Activated CD4-positive, CD25-positive, alpha-beta regulatory T cell treated with anti-CD3 and anti-CD28 coated beads, Interleukin-2, amount 50 U/mL, for 16 hours (primary cell): ENCODE measurements around the gene USP49.

ENCODE experiments used
- DNase-seq: peaks from one replicate; pipeline ENCODE4 v3.0.0-alpha.2; 2020; ENCODE audit warnings: low read depth, low spot score

The USP49 gene

DNA sequence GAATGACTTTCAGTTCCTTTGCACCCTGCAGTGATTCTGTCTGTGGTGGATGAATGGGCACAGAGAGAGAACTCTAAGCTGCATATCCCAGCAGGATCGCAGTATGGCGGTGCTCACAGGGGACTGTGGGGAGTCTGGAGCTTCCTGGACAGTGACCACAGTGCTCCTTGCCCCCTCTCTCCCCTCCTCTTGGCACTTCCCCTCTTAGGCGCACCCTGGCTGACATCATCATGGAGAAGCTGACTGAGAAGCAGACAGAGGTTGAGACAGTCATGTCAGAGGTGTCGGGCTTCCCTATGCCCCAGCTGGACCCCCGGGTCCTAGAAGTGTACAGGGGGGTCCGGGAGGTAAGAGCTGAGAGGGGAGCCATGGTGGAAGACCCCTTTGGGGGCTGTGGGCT lies 34.7 kb upstream of the USP49 start:
- DNase-seq: no peak

DNA sequence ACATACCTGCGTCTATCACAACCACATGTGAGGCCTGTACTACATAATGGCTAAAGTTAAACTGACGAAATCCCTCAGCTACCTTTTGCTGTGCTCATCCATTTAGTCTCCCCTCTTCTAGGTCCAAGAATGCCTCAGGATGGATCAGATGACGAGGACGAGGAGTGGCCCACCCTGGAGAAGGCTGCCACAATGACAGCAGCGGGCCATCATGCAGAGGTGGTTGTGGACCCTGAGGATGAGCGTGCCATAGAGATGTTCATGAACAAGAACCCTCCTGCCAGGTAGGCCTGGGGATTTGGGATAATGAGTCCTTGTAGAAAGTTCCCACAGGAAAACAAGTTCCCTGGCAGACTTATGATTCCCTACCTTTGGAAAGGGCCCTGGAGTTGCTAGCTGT lies 32.1 kb upstream of the USP49 start:
- no peak for DNase-seq

DNA sequence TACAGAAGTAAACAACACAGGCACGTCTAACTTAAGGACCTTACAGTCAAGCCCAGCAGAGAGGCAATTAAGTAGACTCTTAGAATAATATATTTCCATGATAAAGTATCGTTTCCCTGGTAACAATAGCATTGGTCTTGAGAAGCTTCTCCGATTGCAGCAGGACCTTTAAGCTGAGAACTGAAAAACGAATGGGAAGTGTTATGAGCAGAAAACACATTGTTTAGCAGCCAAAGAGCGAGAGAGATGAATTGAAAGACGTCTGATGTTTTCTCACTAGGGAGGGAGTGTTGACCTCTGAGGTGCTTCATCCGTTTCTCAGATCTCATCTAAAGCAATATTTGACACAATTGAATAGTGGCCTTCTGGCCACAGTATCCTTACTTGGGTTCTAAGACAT lies 27.0 kb upstream of the USP49 start:
- DNase-seq: no peak

DNA sequence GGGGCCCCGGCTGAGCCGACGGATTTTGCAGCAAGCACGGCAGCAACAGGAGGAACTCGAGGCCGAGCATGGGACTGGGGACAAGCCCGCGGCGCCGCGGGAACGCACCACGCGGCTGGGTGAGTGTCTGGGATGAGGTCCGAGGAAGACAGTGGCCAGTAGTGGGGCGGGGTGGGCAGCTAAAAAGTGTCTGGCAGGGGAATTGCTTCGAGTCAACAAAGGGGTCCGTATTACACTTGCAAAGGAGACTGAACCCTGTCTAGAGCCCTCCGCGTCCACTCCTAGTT lies 26.5 kb upstream of the USP49 start:
- no peak for DNase-seq

DNA sequence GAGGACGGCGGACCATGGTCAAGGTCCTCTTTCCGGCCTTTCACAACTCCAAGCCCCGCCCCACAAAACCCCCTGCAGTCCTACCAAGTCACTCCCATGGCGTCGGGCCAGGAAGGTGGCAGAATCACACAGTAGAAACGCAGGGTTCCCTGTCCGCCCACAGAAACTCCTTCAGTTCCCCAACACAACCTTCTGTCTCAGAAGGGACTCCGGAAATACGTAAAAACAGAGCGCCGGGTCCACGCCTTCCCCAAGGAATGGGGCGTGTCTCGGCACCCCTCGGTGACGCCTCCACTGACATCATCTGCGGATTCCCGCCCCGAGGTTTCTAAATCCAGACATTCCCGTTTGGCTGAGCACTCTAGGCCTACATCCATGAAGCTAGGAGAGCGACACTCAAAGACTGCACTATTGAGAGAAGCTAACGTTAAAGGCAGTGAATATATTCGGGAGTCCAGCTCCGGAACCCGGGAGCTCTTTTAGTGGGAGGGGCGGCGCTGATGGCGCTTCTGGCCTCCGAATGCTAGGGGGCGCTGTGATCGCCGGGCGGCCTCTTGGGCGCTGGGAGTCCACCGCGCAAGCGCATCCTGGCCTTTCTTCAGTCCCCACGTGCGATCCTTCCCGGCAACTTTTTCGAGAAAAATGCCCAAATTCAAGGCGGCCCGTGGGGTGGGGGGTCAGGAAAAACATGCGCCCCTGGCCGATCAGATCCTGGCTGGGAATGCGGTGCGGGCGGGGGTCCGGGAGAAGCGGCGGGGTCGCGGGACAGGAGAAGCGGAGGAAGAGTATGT lies 25.9 kb upstream of the USP49 start, which contains the start of the genes BYSL and MED20:
Gene BYSL (plus strand): TSS at position 579 of the 791 bp plus-strand sequence. CDS start 64 bp downstream, at position 643.
Gene MED20 (minus strand): TSS at position 219 of the 791 bp plus-strand sequence. CDS start 121 bp downstream, at position 98.
- peak; percentile 93 for DNase-seq

DNA sequence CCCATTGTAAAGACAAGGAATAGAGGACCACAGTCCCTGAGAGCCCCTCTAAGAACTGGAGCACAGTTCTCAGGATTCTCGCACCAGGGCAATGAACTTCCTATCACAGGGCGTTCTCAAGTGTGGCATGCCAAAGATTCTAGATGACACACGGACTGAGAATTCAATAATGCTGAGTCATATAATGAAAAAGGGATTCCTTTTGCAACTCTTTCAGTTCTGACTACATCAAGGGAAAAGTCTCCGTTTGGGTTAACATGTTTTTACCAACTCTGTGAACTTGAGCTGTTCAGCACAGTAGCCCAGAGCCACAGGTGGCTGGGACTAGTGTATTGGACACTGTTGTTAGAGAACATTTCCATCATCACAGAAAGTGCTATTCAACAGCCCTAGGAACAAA lies 22.4 kb upstream of the USP49 start:
- no peak for DNase-seq

DNA sequence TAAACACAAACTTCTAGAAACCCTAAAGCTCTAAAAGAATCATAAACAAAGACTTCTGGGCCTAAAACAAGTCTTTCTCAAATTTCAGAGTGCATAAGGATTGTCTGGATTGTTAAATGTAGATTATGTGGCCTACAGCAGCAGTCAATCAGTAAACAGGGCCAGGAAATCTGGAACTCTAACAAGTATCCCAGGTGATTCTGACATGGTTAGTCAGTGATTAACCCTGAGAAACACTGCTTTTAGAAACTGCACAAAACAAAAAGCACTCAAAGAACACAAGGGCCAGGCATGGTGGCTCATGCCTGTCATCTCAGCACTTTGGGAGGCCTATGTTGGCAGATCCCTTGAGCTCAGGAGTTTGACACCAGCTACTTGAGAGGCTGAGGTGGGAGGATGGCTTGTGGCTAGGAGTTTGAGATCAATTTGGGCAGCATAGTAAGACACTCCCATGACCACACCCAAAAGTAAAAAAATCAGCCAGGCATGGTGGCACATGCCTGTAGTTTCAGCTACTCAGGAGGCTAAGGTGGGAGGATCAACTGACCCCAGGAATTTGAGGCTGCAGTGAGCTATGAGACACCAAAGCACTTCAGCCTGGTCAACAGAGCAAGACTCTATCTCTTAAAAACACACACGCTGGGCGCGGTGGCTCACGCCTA lies 19.8 kb upstream of the USP49 start:
- no peak for DNase-seq

DNA sequence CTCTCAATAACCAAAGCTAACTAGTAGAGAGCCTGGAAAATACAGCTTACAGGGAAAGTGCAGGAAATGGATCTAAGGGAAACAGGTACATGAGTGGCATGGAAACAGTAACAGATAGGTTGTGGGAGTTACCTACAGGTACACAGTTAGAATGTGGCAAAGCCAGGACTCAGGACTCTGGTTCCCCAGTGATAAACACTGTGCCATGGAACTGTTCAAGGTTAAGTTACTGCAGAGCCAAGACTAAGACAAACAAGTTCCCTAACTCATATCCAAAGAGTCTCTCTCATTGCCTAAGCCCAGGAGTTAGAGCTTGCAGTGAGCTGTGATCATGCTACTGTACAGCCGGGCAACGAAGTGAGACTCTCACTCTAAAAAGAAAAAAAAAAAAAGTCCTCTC lies 19.2 kb upstream of the USP49 start:
- DNase-seq: no peak

DNA sequence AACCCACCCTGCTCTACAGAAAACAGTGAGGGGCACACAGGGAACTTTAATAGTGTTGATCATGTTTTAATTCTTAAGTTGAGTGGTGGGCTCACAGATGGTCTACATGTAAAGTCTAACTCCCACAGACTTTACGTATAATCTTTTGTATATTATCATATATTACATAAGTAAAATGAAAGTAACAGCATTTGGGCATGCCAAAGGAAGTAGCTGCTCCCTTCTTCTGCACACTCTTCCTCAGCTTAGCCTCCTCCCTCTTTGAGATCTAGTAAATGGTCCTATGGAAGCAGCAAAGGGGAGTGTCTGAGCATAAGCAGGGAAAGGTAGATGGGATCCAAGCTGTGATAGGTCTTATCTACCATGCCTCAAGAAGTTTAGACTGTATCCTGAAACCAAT lies 14.6 kb upstream of the USP49 start:
- no peak for DNase-seq

DNA sequence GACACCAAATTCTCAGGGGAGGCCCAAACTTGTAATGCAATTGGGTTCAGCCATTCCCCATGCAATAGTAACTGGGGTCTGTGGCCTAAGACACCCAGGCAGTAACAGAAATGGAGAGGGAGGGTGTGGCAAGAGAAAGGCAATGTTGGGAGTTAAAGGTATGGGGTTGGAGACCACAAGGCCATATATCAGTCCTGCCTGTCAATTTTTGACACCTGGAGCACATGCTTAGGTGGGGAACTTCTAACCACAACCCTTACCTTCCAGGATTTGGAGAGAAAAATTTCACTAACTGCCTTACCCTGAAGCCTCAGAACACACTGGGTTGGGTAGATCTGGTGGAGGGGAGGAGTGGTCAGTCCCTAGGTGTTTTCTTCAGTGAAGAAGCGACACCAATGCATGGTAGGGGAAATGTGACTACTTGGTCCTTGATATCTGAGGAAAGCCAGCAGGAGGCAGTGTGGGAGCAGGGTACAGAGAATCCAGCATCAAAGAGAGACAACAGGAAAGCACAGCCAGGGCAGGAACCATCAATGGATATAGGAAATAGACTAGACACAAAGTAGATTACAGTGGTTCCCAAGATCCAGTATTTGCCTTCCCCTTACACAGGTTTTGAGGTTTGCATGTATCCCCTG lies 6.8 kb upstream of the USP49 start:
- peak; percentile 18 for DNase-seq

DNA sequence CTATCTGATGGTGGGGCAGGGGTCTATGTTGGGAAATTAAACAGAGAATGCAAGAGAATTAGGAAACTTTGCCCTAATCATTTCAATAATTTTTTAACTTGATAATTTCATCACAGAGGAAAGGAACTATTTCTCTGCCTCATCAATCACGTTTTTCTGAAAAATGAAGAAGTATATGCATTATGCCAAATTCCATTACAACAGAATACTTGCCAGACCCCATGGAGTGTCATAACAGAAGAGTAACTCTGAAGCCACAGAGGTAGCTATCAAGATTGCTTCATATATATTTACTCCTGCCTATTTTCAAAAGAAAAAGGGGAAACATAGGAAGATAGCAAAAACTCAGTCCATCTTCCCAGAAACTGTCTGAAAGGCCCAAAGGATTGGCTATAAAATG lies 5.7 kb upstream of the USP49 start:
- no peak for DNase-seq

DNA sequence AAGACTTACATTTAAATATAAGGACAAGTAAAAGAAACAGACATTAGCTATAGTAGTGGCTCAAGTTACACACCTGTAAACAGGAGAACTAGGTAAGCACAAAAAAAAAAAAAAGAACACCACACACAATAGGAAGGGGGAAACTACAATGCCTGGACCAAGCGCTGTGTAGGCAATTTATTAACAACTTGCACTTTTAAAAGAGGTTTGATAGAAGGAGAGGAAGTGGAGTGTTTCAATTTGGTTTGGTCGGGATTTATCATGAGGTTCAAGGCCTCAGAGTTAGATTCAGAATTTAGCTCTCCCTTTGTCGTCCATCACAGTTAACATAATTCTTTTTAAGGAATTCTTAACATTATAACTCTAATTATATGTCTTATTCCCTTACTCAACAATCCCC lies 1.1 kb upstream of the USP49 start:
- no peak for DNase-seq

DNA sequence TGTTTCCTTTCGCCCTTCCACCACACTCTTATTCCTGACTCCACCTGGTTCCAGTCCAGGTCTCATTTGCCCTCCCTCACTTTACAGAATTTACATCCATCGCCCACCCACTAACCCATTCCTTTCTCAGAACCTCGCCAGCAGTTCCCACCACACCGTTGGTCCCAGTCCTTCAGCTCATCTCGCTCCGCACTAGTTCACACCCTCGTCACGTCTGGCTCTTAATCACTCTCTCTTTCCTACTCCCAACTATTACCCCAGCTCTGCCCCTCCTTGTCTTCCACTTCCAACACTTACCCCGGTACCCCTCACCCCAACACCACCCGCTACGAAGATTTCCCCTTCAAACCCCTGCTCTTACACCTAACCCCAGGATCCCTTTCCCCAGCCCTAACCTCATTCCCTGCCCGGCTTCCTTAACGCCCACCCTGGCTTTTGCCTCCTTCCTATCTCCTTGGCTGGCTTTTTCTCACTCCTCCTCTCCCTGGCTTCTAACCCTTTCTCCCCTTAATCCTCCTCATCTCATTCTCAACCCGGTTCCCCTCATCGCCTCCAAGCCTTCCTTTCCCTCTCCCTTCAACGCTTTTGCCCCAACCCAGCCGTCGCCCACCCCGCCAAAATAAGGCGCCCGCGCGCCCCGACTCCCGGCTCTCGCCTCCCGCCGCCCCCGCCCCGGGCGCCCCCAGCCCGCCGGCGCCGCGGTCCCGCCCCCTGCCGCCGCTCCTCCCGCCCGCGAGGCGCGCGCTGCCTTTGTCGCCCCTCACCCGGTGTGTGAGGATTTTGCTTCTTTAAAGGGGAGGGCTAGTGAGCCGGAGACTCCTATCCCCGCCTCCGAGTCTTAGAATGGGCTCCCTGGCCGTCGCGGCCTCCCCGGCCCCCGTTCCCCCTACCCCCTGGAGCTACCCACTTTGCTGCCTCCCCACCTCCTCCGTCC lies 542 bp downstream of the USP49 start:
- DNase-seq: peak; percentile 5

DNA sequence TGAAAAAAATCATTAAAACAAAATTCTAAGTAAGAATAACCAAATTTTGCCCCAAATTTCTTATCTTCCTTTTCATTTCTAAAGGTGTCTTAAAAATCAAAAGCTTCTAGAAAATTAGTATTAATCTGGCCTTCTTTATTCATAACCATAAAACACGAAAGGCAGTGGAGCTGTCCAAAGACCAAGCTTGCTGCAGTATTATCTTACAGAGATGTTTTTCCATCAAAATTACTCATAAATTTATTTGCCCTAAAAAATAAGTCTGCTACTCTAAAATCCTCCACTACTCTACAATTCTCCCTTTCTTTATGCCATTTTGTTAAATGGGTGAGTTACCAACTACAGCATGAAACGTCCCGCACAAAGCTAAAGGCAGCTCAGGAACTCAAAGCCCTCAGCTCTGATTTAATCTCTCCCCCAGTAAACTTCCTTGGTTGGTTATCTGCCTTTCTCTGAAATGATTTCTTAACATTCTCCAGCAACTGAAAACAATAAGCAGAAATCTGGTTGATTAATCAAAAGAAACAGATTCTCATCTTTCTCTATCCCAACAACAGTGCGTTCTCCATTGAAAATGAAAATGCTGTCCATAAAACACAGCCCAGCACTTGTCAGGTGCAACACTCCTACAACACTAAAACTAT lies 2.1 kb downstream of the USP49 start:
- no peak for DNase-seq

DNA sequence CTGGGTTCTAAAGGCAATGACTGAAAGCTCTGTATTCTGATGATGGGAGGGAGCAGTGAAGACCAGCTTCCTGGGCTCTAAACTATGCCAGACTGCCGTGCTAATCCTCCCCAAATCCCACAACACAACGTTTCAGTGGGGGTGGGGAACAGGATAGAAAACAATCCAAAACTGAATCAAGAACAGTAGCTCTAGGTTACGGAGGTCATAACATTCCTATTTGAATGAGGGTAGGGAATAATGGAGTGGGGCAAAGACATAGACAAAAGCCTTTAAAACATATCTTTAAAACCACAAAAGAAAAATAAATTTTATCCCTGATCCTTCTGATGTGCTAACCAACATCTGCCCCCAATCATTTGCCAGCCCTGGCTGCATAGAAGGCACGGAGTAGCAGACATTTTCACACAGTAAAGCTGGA lies 7.8 kb downstream of the USP49 start:
- DNase-seq: no peak

DNA sequence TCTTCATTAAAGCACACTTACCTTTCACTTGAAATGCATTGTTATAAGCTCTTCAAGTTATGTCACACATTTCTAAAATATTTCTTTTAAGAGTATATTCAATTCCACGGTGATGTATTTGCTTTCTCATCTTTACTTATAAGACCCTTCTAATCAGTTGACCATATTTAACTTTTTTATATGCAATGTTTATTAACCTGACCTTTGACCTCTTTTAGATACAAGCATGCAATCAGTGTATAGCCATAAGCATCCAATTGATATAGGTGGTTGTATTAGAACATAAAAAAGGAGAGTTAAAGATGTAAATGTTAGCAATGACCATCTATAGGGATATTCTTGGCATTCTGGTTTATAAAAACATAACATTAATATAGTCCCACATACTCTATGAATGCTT lies 9.2 kb downstream of the USP49 start:
- no peak for DNase-seq

DNA sequence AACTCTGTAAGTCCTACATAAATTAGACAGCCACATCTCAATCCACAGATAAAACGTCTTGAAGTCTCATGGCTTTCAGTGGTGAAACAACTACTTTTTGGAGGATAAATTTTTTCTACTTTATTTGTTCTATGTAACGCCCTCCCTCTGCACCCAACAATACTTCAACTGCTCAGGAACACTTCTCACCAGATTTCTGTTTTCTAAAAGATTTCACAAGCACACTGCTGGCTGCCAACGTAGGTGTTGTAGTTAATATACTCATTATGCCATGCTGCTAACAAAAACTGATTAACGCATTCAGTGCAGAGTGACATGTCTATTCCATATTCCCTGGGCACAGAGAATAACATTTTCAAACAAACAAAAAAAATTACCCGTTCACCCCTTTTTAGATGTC lies 10.2 kb downstream of the USP49 start:
- no peak for DNase-seq

DNA sequence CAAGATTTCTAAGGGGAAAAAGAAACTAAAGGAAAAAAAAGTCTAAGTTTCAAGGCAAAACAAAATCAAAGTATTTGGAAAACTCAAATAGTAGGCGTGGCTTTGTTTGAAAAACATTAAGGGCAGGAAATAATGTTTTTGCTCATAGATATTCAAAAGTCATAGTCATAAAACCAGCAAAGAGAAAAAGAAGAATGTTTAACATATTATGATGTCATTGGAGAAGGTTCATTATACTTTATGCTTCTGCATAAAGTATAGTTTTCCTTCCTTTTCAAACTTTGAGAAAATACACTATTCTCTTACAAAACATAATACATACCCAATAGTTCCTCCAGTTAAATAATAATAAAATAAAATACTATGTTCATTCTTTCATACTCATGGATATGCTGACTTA lies 13.7 kb downstream of the USP49 start:
- no peak for DNase-seq

DNA sequence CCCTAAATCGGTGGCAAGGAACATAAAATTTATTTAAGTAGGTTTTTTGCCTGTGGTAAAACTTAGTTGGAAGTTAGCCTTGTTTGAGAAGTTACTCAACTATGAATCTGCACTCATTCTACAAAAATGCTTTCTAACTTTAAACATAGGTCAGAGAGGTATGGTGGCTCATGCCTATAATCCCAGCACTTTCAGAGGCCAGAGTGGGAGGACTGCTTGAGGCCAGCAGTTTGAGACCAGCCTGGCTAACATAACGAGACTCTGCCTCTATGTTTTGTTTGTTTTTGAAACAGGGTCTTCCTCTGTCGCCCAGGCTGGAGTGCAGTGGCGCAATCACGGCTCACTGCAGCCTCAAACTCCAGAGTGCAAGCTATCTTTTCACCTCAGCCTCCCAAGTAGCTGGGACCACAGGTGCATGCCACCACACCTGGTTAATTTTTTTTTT lies 16.2 kb downstream of the USP49 start:
- no peak for DNase-seq

DNA sequence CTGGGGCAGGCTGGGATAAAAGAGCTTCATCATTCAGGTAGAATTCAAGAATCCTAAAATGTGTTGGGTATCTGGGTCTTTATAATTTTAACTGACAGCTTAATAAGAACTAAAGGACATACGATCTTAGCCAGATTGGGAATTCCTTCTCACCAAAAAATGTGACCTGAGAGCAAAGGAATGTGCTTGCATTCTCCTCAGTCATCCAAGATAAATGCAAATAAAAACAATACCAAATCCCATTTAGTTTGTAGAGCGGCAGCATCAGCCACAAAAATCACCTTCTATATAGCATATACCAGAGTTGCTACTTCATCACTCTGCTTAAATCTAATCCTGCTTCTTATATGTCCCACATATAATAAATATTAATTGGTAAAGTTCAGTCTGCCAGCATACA lies 16.9 kb downstream of the USP49 start:
- no peak for DNase-seq

DNA sequence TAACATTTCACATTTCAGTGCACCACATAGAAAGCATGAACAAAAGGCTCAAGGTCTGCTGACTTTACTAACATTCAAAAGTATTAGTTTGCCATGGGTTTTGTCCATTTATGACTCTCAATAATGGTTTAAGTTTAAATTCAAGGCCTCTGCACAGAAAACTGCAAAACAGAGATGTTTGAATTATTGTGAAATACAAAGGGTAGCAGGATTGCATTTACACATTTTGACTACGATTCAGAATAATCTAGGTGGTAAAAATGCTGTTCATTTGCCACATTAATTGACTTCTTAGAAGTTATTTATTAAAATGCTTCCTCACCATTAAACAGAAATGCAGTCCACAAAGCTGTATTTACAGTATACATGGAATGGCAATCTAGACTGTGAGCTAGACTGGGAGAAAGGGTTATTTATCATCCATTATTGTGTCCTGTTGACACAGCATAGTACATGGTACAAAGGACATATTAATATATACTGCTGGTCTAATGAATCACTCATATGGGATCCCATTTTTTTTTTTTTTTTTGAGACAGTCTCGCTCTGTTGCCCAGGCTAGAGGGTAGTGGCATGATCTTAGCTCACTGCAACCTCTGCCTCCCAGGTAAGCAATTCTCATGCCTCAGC lies 18.0 kb downstream of the USP49 start:
- DNase-seq: no peak
